OCI-LY1 (cell line): ENCODE measurements around the gene PLXNA1.

Experiments used
- H2AFZ ChIP-seq: fragments of 200-600 bp; sonication (generic), shearing (Covaris generic); 2 replicates; pipeline ENCODE4 v1.6.0; 2014; ENCODE audit warnings: antibody characterized with exemption, mild to moderate bottlenecking, low read length
- H3F3A ChIP-seq: fragments of 200-600 bp; sonication (generic), shearing (Covaris generic); 2 replicates; pipeline ENCODE4 v1.6.0; 2014; ENCODE audit warnings: mild to moderate bottlenecking, antibody characterized with exemption, low read length, moderate library complexity; ENCODE audit not compliant: insufficient read depth
- H3K27ac ChIP-seq: fragments of 200-600 bp; sonication (generic); 2 replicates; pipeline ENCODE4 v1.5.1; 2014; ENCODE audit warnings: low read length, mixed run types, mild to moderate bottlenecking, low read depth; ENCODE audit not compliant: poor library complexity, severe bottlenecking
- H3K27me3 ChIP-seq: fragments of 200-600 bp; sonication (generic); 2 replicates; pipeline ENCODE4 v1.6.0; 2014; ENCODE audit warnings: antibody characterized with exemption, mild to moderate bottlenecking, low read length, moderate library complexity; ENCODE audit not compliant: insufficient read depth
- H3K36me3 ChIP-seq: fragments of 200-600 bp; sonication (generic); 2 replicates; pipeline ENCODE4 v1.6.1; 2014; ENCODE audit warnings: mild to moderate bottlenecking, antibody characterized with exemption, low read length, moderate library complexity, mixed read lengths; ENCODE audit not compliant: insufficient read depth
- H3K4me1 ChIP-seq: fragments of 200-600 bp; sonication (generic); 2 replicates; pipeline ENCODE4 v1.5.1; 2014; ENCODE audit warnings: mild to moderate bottlenecking, low read length, moderate library complexity; ENCODE audit not compliant: insufficient read depth, severe bottlenecking
- H3K4me2 ChIP-seq: fragments of 200-600 bp; sonication (generic), shearing (Covaris generic); 2 replicates; pipeline ENCODE4 v1.6.1; 2014; ENCODE audit warnings: low read length
- H3K4me3 ChIP-seq: fragments of 200-600 bp; sonication (generic); 2 replicates; pipeline ENCODE4 v1.5.1; 2014; ENCODE audit warnings: low read length, low read depth, mild to moderate bottlenecking, mixed read lengths; ENCODE audit not compliant: poor library complexity, severe bottlenecking
- H3K79me2 ChIP-seq: fragments of 200-600 bp; shearing (Covaris generic); 2 replicates; pipeline ENCODE4 v1.6.1; 2016; ENCODE audit warnings: mixed run types, low read length, mixed read lengths; ENCODE audit not compliant: insufficient read depth
- H3K9ac ChIP-seq: fragments of 200-600 bp; sonication (generic), shearing (Covaris generic); 2 replicates; pipeline ENCODE4 v1.6.1; 2014; ENCODE audit warnings: mild to moderate bottlenecking, low read length, mixed read lengths
- H3K9me2 ChIP-seq: fragments of 200-600 bp; sonication (generic), shearing (Covaris generic); 2 replicates; pipeline ENCODE4 v1.6.1; 2014; ENCODE audit warnings: low read depth, mild to moderate bottlenecking, low read length, mixed read lengths
- H3K9me3 ChIP-seq: fragments of 200-600 bp; shearing (Covaris generic); 2 replicates; pipeline ENCODE4 v1.6.1; 2014; ENCODE audit warnings: low read length, mixed read lengths
- H4K20me1 ChIP-seq: fragments of 200-600 bp; sonication (generic), shearing (Covaris generic); 2 replicates; pipeline ENCODE4 v1.6.0; 2016; ENCODE audit warnings: mild to moderate bottlenecking, low read length; ENCODE audit not compliant: insufficient read depth
- EZH2 ChIP-seq: fragments of 200-600 bp; sonication (generic), shearing (Covaris generic); IDR thresholded peaks from 2 replicates; pipeline ENCODE4 v1.8.0; 2017; ENCODE audit warnings: borderline replicate concordance, mixed run types, mild to moderate bottlenecking, antibody characterized with exemption, low read length, moderate library complexity, mixed read lengths
- TF ChIP-seq, protein P1 (sequence below): fragments of 200-600 bp; sonication (generic), shearing (Covaris generic); IDR thresholded peaks from 2 replicates; pipeline ENCODE4 v1.5.1; 2017; ENCODE audit warnings: mild to moderate bottlenecking, antibody characterized with exemption, low read length, moderate library complexity, mixed read lengths

Gene PLXNA1

DNA sequence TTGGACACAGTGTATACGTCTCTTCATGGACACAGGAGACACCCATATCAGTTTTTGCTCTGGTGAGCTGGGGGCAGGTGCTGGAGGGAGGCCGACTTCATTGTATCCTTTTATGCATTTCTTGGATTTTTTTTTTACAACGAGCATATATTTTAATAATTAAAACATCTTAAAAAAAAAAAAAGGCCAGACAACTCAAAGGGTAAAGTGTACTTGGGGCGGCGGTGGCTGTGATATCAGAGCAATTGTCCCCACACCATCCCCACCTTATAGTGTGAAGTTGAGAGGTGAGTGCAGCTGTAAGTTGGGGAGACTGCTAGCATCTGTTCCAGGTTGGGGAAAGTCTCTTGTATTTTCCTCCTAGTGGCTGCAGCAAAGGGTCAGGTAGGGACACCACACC is 12.0 kb upstream of the PLXNA1 start:
- no peak for TF ChIP-seq EZH2
- TF ChIP-seq, protein P1, sequence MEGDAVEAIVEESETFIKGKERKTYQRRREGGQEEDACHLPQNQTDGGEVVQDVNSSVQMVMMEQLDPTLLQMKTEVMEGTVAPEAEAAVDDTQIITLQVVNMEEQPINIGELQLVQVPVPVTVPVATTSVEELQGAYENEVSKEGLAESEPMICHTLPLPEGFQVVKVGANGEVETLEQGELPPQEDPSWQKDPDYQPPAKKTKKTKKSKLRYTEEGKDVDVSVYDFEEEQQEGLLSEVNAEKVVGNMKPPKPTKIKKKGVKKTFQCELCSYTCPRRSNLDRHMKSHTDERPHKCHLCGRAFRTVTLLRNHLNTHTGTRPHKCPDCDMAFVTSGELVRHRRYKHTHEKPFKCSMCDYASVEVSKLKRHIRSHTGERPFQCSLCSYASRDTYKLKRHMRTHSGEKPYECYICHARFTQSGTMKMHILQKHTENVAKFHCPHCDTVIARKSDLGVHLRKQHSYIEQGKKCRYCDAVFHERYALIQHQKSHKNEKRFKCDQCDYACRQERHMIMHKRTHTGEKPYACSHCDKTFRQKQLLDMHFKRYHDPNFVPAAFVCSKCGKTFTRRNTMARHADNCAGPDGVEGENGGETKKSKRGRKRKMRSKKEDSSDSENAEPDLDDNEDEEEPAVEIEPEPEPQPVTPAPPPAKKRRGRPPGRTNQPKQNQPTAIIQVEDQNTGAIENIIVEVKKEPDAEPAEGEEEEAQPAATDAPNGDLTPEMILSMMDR = no peak
- no peak overlapping the region for H2AFZ ChIP-seq

DNA sequence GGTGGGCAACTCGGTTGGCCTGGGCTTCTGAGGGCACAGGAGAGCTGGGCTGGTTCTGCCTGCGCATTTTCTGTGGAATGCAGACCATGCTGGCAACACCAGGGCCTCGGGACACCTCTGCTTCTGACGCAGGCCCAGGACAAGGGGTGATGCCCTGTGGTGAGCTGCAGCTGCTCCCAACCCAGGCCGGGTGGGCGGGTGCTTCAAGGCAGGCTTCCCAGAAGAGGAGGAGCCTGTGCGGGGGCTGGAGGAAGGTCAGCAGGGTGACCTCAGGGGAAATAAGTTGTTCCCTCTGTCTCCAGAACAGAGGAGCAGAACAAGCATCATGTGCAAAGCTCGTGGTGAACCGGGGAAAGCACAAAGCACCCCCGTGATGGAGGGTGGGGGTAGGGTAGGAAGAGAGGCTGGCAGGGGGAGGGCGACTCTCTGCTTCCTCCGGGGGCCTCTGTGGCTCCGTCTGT is 11.0 kb upstream of the PLXNA1 start:
- no peak overlapping the region for H3K4me2 ChIP-seq
- H3K27me3 ChIP-seq = no peaks in the 10 kb centered on the region; the same call in 1 of the 2 replicates
- H3K27ac ChIP-seq = no peak overlapping the region
- no peaks in the 10 kb centered on the region for H3K9me2 ChIP-seq
- H3K9me3 ChIP-seq = peaks cover 5% of the 10 kb centered on the region; the same call in 1 of the 2 replicates
- H2AFZ ChIP-seq = no peak overlapping the region
- H3K79me2 ChIP-seq = no peaks in the 10 kb centered on the region
- no peak for TF ChIP-seq EZH2
- TF ChIP-seq, protein P1 = no peak
- no peaks in the 10 kb centered on the region for H3F3A ChIP-seq
- H3K4me1 ChIP-seq = no peaks in the 10 kb centered on the region
- no peak overlapping the region for H3K4me3 ChIP-seq
- no peaks in the 10 kb centered on the region for H4K20me1 ChIP-seq
- no peaks in the 10 kb centered on the region for H3K36me3 ChIP-seq
- H3K9ac ChIP-seq = no peak overlapping the region

More for the DNA sequence above, 12.0 kb upstream of the PLXNA1 start:
- H3F3A ChIP-seq = no peaks in the 10 kb centered on the region
- H3K27ac ChIP-seq = no peak overlapping the region
- no peaks in the 10 kb centered on the region for H3K4me1 ChIP-seq
- no peak overlapping the region for H3K4me2 ChIP-seq
- H3K9me3 ChIP-seq = peaks cover 5% of the 10 kb centered on the region; the same call in 1 of the 2 replicates
- no peak overlapping the region for H3K4me3 ChIP-seq
- no peak overlapping the region for H3K9ac ChIP-seq
- no peaks in the 10 kb centered on the region for H3K36me3 ChIP-seq
- H3K9me2 ChIP-seq = no peaks in the 10 kb centered on the region
- H3K79me2 ChIP-seq = no peaks in the 10 kb centered on the region
- H4K20me1 ChIP-seq = no peaks in the 10 kb centered on the region
- H3K27me3 ChIP-seq = no peaks in the 10 kb centered on the region; the same call in 1 of the 2 replicates

DNA sequence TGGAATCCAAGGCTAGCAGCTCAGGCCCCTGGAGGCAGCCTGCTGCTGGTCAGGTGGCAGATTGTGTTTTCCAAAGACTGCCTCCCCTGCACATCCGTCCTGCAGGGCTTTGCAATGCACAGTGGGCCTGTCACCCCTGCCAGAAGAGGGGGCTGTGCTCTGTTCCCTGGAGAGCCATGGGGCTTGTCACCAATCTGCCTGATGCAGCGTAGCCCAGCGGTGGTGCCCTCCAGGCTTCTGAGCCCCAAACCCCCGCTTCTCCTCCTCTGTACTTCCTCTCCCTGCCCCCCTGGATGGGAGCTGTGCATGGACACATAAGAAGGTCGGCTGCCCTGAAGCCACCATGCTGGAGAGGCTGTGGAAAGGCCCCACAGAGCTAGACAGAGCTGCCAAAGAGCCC is 10.0 kb upstream of the PLXNA1 start:
- no peak overlapping the region for H3K27ac ChIP-seq

More for the DNA sequence above, 10.0 kb upstream of the PLXNA1 start:
- Histone ChIP-seq H3K36me3 (no peaks in the 10 kb centered on the region), H3K79me2 (no peaks in the 10 kb centered on the region), H3F3A (no peaks in the 10 kb centered on the region), H3K4me3 (no peak overlapping the region), H3K4me2 (no peak overlapping the region), H4K20me1 (no peaks in the 10 kb centered on the region), H3K4me1 (no peaks in the 10 kb centered on the region), H3K9ac (no peak overlapping the region), H3K27me3 (no peaks in the 10 kb centered on the region; the same call in 1 of the 2 replicates), H3K9me2 (no peaks in the 10 kb centered on the region), H3K9me3 (peaks cover 5% of the 10 kb centered on the region; the same call in 1 of the 2 replicates), H2AFZ (no peak overlapping the region)
- no peak for TF ChIP-seq EZH2
- TF ChIP-seq, protein P1 = peak; percentile 15; the same call in 1 of the 2 replicates
